Ureter (tissue), 1 donor: ENCODE data around the gene RETREG3. TPM values are rescaled to one million over a fixed set of nuclear protein-coding genes. Genes with fewer than 3 reads are reported as not detected.

Source experiments
- DNase-seq: peaks from one replicate; pipeline ENCODE4 v3.0.0-alpha.2; 2020; ENCODE audit warnings: low spot score
- total RNA-seq: library from RNA; stranded (reverse); gene quantifications from one replicate; pipeline ENCODE4 v1.2.4, GENCODE V29; 2023
- donor health status: DM: yes; HTN: yes; CAD: no.

RETREG3 gene
- total RNA-seq, 1 donor from 2014 or later, result 76.5 TPM

DNA sequence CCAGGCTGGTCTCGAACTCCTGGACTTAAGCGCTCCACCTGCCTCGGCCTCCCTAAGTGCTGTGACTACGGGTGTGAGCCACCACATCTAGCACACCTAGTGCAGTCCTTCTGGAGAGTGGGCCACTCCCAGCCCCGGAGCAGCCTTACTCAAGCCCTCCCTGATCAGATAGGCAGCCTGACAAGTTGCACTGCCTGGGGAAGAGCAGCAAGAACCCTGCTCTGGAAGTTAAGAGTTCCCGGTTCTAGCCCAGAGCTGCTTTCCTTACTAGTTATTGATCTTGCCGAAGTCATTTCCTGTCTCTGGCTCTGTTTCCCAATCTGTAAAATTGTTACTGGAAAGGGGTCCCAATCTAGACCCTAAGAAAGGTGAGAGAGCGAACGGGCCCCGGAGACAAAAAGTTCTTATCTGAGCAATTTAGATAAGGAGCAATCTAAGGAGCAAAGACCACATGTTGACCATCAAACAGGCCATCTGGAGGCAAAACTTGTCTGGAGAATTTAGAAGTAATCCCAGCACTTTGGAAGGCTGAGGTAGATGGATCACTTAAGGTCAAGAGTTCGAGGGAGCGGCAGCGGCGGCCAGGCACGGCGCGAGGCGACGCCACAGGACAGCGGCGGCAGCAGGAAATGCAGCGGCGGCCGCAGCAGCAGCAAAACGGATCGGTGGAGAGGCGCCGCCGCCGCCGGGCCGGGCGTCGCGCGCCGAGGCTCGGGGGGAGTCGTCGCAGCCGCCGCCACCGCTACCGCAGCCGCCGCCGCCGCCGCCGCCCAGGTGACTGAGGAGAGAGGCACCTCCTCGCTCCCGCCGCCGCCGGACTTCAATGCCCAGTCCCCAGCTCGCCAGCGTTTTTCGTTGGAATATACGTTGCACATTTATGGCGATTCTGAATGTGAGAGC is 77.5 kb downstream of the RETREG3 start:
- DNase-seq, result no peak

DNA sequence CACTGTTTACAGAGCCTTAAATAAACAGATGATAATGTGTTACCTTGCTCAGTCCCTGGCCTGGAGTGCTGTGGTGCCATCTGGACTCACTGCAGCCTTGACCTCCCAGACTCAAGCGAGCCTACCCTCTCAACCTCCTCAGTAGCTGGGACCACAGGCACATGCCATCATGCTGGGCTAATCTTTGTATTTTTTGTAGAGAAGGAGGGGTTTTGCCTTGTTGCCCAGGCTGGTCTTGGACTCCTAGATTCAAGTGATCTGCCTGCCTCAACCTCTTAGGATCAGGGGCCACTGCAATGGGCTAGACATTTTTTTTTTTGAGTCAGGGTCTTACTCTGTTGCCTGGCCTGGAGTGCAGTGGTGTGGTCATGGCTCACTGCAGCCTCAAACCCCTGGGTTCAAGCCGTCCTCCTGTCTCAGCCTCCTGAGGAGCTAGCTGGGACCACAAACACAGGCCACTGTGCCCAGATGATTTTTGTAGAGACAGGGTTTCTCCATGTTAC is 78.2 kb downstream of the RETREG3 start:
- DNase-seq, result no peak

Other genes starting within 250 kb of the RETREG3 start
- gene STAT3, start 220.9 kb downstream of the RETREG3 start, total RNA-seq, result 295 TPM
- gene CAVIN1, start 186.1 kb downstream of the RETREG3 start, total RNA-seq, result 177 TPM
- gene ATP6V0A1, start 150.5 kb downstream of the RETREG3 start, total RNA-seq, result 67.1 TPM
- 33.1 TPM for gene NAGLU, start 73.1 kb downstream of the RETREG3 start, total RNA-seq
- 3.6 TPM for gene HSD17B1, start 56.5 kb downstream of the RETREG3 start, total RNA-seq
- gene COASY, start 47.2 kb downstream of the RETREG3 start, total RNA-seq, result 77.0 TPM
- 53.8 TPM for gene MLX, start 42.3 kb downstream of the RETREG3 start, total RNA-seq
- 4.3 TPM for gene PSMC3IP, start 31.6 kb downstream of the RETREG3 start, total RNA-seq
- gene TUBG1, start 309 bp upstream of the RETREG3 start, total RNA-seq, result 49.7 TPM
- 41.0 TPM for gene TUBG2, start 49.9 kb upstream of the RETREG3 start, total RNA-seq
- gene PLEKHH3, start 67.6 kb upstream of the RETREG3 start, total RNA-seq, result 64.2 TPM
- 1.1 TPM for gene CCR10, start 72.5 kb upstream of the RETREG3 start, total RNA-seq
- 15.3 TPM for gene CNTNAP1, start 73.2 kb upstream of the RETREG3 start, total RNA-seq
- 45.7 TPM for gene EZH1, start 135.7 kb upstream of the RETREG3 start, total RNA-seq
- gene RAMP2, start 151.9 kb upstream of the RETREG3 start, total RNA-seq, result 41.9 TPM
- gene VPS25, start 164.1 kb upstream of the RETREG3 start, total RNA-seq, result 54.0 TPM
- gene WNK4, start 171.2 kb upstream of the RETREG3 start, total RNA-seq, result not detected
- gene COA3, start 189.3 kb upstream of the RETREG3 start, total RNA-seq, result 80.4 TPM
- 0.75 TPM for gene CNTD1, start 189.5 kb upstream of the RETREG3 start, total RNA-seq
- 101 TPM for gene BECN1, start 214.9 kb upstream of the RETREG3 start, total RNA-seq
- gene PSME3, start 224.0 kb upstream of the RETREG3 start, total RNA-seq, result 113 TPM
- 3.6 TPM for gene AOC2, start 235.2 kb upstream of the RETREG3 start, total RNA-seq
- 89.9 TPM for gene AOC3, start 241.8 kb upstream of the RETREG3 start, total RNA-seq